SH-SY5Y (cell line): ENCODE data around the gene ELMO1.

Experiments
- GATA2 ChIP-seq: IDR thresholded peaks from 2 replicates; pipeline ENCODE4 v1.6.1; 2011; ENCODE audit warnings: mild to moderate bottlenecking, low read depth, low read length
- GATA3 ChIP-seq: IDR thresholded peaks from 2 replicates; pipeline ENCODE4 v1.6.1; 2011; ENCODE audit warnings: low read depth, mild to moderate bottlenecking, low read length, moderate library complexity

- no peak for TF ChIP-seq GATA3
- no peak for TF ChIP-seq GATA2
These were observed 116.2 kb downstream of the ELMO1 start for GRCh38 chr7:37332243-37333016.
